HCT116 (cell line): Measurements from ENCODE around the gene COX7C. TPM values are rescaled to one million over a fixed set of nuclear protein-coding genes. Genes with fewer than 3 reads are reported as not detected.

ENCODE experiments used
- ATAC-seq: fragments of 200-7000 bp; cut with Tn5 transposase; 2 replicates; pipeline ENCODE4 v1.9.1; 2020; ENCODE audit warnings: mild to moderate bottlenecking, moderate library complexity
- BruUV-seq: library from RNA; stranded (reverse); fragments of 400-500 nt; replicated peaks from 2 replicates; lab custom pipeline; 2021; lab: Mats Ljungman, UMichigan
- CTCF ChIA-PET: fragments of 300-600 bp; sonication (Branson Sonifier 250); formaldehyde crosslinking; loops from one replicate; lab custom pipeline; 2021; ENCODE audit warnings: antibody characterized with exemption; lab: Charles Lee
- POLR2A ChIA-PET: fragments of 300-600, 350-600 bp; sonication (Branson Sonifier 250); formaldehyde crosslinking; loops from one replicate; lab custom pipeline; 2021; ENCODE audit warnings: antibody characterized with exemption; lab: Charles Lee
- RAD21 ChIA-PET, 2 experiments: fragments of 300-600 bp; sonication (Branson Sonifier 250); formaldehyde crosslinking; loops; one replicate each; lab custom pipeline; 2023; ENCODE audit warnings: low total read pairs in 2 of 2; ENCODE audit not compliant: uncharacterized antibody in 2 of 2, unreplicated experiment in 2 of 2, low non-redundant PET in 1 of 2; lab: Charles Lee
- DNase-seq: peaks from one replicate; pipeline ENCODE4 v3.0.0-alpha.2; 2010; ENCODE audit warnings: low read depth, low spot score
- H2AFZ ChIP-seq: fragments of 200-600 bp; shearing (Covaris generic), sonication (generic); 2 replicates; pipeline ENCODE4 v1.6.1; 2017; ENCODE audit warnings: low read depth, mixed run types, mixed read lengths, antibody characterized with exemption, low read length; ENCODE audit not compliant: poor library complexity, severe bottlenecking
- H3K27ac ChIP-seq: 2 replicates; pipeline ENCODE4 v1.5.1; 2012; ENCODE audit warnings: low read depth, low read length
- H3K27me3 ChIP-seq: fragments of 200-600 bp; sonication (generic); 2 replicates; pipeline ENCODE4 v1.6.1; 2016; ENCODE audit warnings: mixed run types, low read length, mixed read lengths; ENCODE audit not compliant: insufficient read depth
- H3K36me3 ChIP-seq, 2 experiments: fragments of 200-500 bp in 1 of 2; fragments of 200-600 bp in 1 of 2; sonication (Bioruptor generic) in 1 of 2; sonication (generic) in 1 of 2; 2 replicates each; pipeline versions ENCODE4 v1.5.1 to v1.6.1; 2014 to 2016; ENCODE audit warnings: low read length in 2 of 2, inconsistent platforms in 1 of 2, mixed read lengths in 1 of 2, mixed run types in 1 of 2; ENCODE audit not compliant: insufficient read depth in 2 of 2, control insufficient read depth in 1 of 2
- H3K4me1 ChIP-seq, 2 experiments: fragments of 200-600 bp in 1 of 2; sonication (generic) in 1 of 2; 2 replicates each; pipeline versions ENCODE4 v1.5.1 to v1.6.1; 2012 to 2017; ENCODE audit warnings: low read length in 2 of 2, inconsistent platforms in 1 of 2, mild to moderate bottlenecking in 1 of 2, mixed read lengths in 1 of 2, mixed run types in 1 of 2, moderate library complexity in 1 of 2; ENCODE audit not compliant: insufficient read depth in 2 of 2, control insufficient read depth in 1 of 2
- H3K4me2 ChIP-seq: fragments of 200-600 bp; sonication (generic); 2 replicates; pipeline ENCODE4 v1.6.1; 2017; ENCODE audit warnings: mixed run types, low read length, mixed read lengths
- H3K4me3 ChIP-seq, 2 experiments: fragments of 200-600 bp in 1 of 2; sonication (generic) in 1 of 2; replicated peaks in 1 of 2; 2 replicates each; pipeline ENCODE4 v1.5.1; 2011 to 2016; ENCODE audit warnings: low read length in 2 of 2, control low read depth in 1 of 2, low read depth in 1 of 2, mild to moderate bottlenecking in 1 of 2, mixed read lengths in 1 of 2, mixed run types in 1 of 2
- H3K79me2 ChIP-seq: fragments of 200-600 bp; sonication (generic); 2 replicates; pipeline ENCODE4 v1.6.1; 2017; ENCODE audit warnings: mild to moderate bottlenecking, mixed run types, low read length, moderate library complexity, mixed read lengths; ENCODE audit not compliant: insufficient read depth
- H3K9ac ChIP-seq: fragments of 200-600 bp; sonication (generic); 2 replicates; pipeline ENCODE4 v1.6.1; 2016; ENCODE audit warnings: low read length, mixed read lengths
- H3K9me2 ChIP-seq: fragments of 200-600 bp; sonication (generic), shearing (Covaris generic); 2 replicates; pipeline ENCODE4 v1.6.1; 2017; ENCODE audit warnings: mixed run types, mild to moderate bottlenecking, moderate library complexity; ENCODE audit not compliant: insufficient read depth
- H3K9me3 ChIP-seq, 2 experiments: fragments of 200-500 bp in 1 of 2; fragments of 200-600 bp in 1 of 2; sonication (Bioruptor generic) in 1 of 2; sonication (generic) in 1 of 2; 2 replicates each; pipeline ENCODE4 v1.6.1; 2014 to 2017; ENCODE audit warnings: low read length in 2 of 2, mixed read lengths in 2 of 2, inconsistent platforms in 1 of 2, low read depth in 1 of 2, mild to moderate bottlenecking in 1 of 2, mixed run types in 1 of 2, moderate library complexity in 1 of 2; ENCODE audit not compliant: control insufficient read depth in 1 of 2, insufficient read depth in 1 of 2
- H4K20me1 ChIP-seq: fragments of 200-600 bp; sonication (generic), shearing (Covaris generic); 2 replicates; pipeline ENCODE4 v1.6.1; 2017; ENCODE audit warnings: mixed run types, mild to moderate bottlenecking, moderate library complexity; ENCODE audit not compliant: insufficient read depth
- ATF3 ChIP-seq: IDR thresholded peaks from 2 replicates; pipeline ENCODE4 v1.6.1; 2012
- CBX3 ChIP-seq: IDR thresholded peaks from 2 replicates; pipeline ENCODE4 v1.6.1; 2012; ENCODE audit warnings: low read depth
- EGR1 ChIP-seq: IDR thresholded peaks from 2 replicates; pipeline ENCODE4 v1.6.1; 2012; ENCODE audit warnings: low read depth
- FOSL1 ChIP-seq: IDR thresholded peaks from 2 replicates; pipeline ENCODE4 v1.6.1; 2012; ENCODE audit warnings: low read depth
- REST ChIP-seq: IDR thresholded peaks from 2 replicates; pipeline ENCODE4 v1.6.1; 2012; ENCODE audit warnings: low read depth
- TCF7L2 ChIP-seq: IDR thresholded peaks from 2 replicates; pipeline ENCODE4 v1.7.0; 2011; ENCODE audit warnings: borderline replicate concordance, inconsistent platforms; ENCODE audit not compliant: insufficient read depth, insufficient read length; ENCODE audit errors: extremely low read depth
- ZFX ChIP-seq: fragments of 450-650 bp; IDR thresholded peaks from 2 replicates; pipeline ENCODE4 v1.6.1; 2017
- ZNF274 ChIP-seq: fragments of 200-500 bp; sonication (Bioruptor generic); IDR thresholded peaks from 2 replicates; pipeline ENCODE4 v1.6.1; 2014; ENCODE audit warnings: mild to moderate bottlenecking, low read depth, low read length, inconsistent platforms
- intact Hi-C: fragments of 100-400 bp; cut with micrococcal nuclease; formaldehyde crosslinking; loops from 2 replicates; pipeline ENCODE4 v1.10.0; 2022
- total RNA-seq: library from RNA; stranded (reverse); gene quantifications from one replicate; pipeline ENCODE4 v1.2.1, GENCODE V29; 2021; ENCODE audit not compliant: unreplicated experiment
- TF ChIP-seq, protein P1 (sequence below), 3 experiments: fragments of 200-600 bp in 1 of 3; sonication (generic) in 1 of 3; IDR thresholded peaks in 2 of 3; conservative IDR thresholded peaks in 1 of 3; 2 replicates each; pipeline ENCODE4 v1.5.1; 2012 to 2017; ENCODE audit warnings: low read depth in 2 of 3, low read length in 2 of 3, antibody characterized with exemption in 1 of 3, borderline replicate concordance in 1 of 3, control low read depth in 1 of 3, mild to moderate bottlenecking in 1 of 3, mixed read lengths in 1 of 3, mixed run types in 1 of 3, moderate library complexity in 1 of 3; ENCODE audit not compliant: insufficient read depth in 1 of 3

The COX7C gene
- total RNA-seq, 1 experiment from 2014 or later: 550 TPM

- no peak for TF ChIP-seq REST
These were observed 23.3 kb downstream of the COX7C start (continued) for GRCh38 chr5:86640998-86641397.

- ChIA-PET POLR2A (no interaction called here), RAD21 (no interaction called here), CTCF (no interaction called here)
- TF ChIP-seq FOSL1 (no peak), ZNF274 (no peak), CBX3 (no peak)
- ATAC-seq (no peak), DNase-seq (no peak)
- intact Hi-C loops: no loop called here
- no TSS peak for BruUV-seq
- no peaks in the 10 kb centered on the region for H3K4me1 ChIP-seq
- H4K20me1 ChIP-seq: no peaks in the 10 kb centered on the region
- H3K79me2 ChIP-seq: no peaks in the 10 kb centered on the region
- no peak overlapping the region for H3K4me3 ChIP-seq
- H3K27ac ChIP-seq: no peak overlapping the region
- H3K27me3 ChIP-seq: no peaks in the 10 kb centered on the region
- no peak overlapping the region for H3K9ac ChIP-seq
- H3K9me3 ChIP-seq: no peaks in the 10 kb centered on the region
- no peak overlapping the region for H2AFZ ChIP-seq
- H3K4me2 ChIP-seq: no peak overlapping the region
- H3K9me2 ChIP-seq: no peaks in the 10 kb centered on the region
- H3K36me3 ChIP-seq: no peaks in the 10 kb centered on the region
These were observed 27.1 kb downstream of the COX7C start for GRCh38 chr5:86644843-86645242.

DNA sequence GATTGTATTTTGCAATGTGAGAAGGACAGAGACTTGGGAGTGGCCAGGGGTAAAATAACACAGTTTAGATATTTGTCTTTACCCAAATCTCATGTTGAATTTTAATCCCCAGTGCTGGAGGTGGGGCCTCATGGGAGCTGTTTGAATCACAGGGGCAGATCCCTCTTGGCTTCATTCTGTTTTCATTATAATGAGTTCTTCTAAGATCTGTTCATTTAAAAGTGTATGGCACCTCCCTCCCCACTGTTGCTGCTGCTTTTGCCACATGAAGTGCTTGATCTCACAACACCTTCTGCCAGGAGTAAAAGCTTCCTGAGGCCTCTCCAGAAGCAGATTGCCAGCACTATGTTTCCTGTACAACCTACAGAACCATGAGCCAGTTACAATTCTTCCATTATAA lies 28.1 kb downstream of the COX7C start:
- intact Hi-C loops: no loop called here
- TF ChIP-seq ATF3 (no peak), REST (no peak), TCF7L2 (no peak), EGR1 (no peak), ZFX (no peak)
- TF ChIP-seq, protein P1, sequence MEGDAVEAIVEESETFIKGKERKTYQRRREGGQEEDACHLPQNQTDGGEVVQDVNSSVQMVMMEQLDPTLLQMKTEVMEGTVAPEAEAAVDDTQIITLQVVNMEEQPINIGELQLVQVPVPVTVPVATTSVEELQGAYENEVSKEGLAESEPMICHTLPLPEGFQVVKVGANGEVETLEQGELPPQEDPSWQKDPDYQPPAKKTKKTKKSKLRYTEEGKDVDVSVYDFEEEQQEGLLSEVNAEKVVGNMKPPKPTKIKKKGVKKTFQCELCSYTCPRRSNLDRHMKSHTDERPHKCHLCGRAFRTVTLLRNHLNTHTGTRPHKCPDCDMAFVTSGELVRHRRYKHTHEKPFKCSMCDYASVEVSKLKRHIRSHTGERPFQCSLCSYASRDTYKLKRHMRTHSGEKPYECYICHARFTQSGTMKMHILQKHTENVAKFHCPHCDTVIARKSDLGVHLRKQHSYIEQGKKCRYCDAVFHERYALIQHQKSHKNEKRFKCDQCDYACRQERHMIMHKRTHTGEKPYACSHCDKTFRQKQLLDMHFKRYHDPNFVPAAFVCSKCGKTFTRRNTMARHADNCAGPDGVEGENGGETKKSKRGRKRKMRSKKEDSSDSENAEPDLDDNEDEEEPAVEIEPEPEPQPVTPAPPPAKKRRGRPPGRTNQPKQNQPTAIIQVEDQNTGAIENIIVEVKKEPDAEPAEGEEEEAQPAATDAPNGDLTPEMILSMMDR (IDR thresholded peaks at IDR 0.05 in 2 of 3, conservative IDR thresholded peaks at IDR 0.05 in 1 of 3; ENCODE audit: borderline replicate concordance in 1 of 3, insufficient read depth in 1 of 3, low read depth in 2 of 3, low read length in 2 of 3): no peak

More for the DNA sequence above, 28.1 kb downstream of the COX7C start:
- no peaks in the 10 kb centered on the region for H4K20me1 ChIP-seq
- no peaks in the 10 kb centered on the region for H3K79me2 ChIP-seq
- no peaks in the 10 kb centered on the region for H3K9me3 ChIP-seq
- no peaks in the 10 kb centered on the region for H3K9me2 ChIP-seq
- no peaks in the 10 kb centered on the region for H3K4me1 ChIP-seq
- no peak for ATAC-seq
- no peak overlapping the region for H2AFZ ChIP-seq
- H3K4me2 ChIP-seq: no peak overlapping the region
- no peaks in the 10 kb centered on the region for H3K36me3 ChIP-seq
- ChIA-PET CTCF (no interaction called here), POLR2A (no interaction called here), RAD21 (no interaction called here)
- BruUV-seq: no TSS peak
- H3K9ac ChIP-seq: no peak overlapping the region
- H3K27ac ChIP-seq: no peak overlapping the region
- no peak for DNase-seq
- no peak overlapping the region for H3K4me3 ChIP-seq
- no peaks in the 10 kb centered on the region for H3K27me3 ChIP-seq
